HL-60/S4 (cell line): ENCODE data around the gene ATXN7L1.
"Not testable (repeated sequence)": the region's sequence is repeated elsewhere in the genome, so short reads cannot be mapped to it uniquely, and the experiment has no call there.

Experiments used
- in situ Hi-C: fragments of 300-500 bp; cut with MboI; formaldehyde crosslinking; loops from 2 replicates; pipeline ENCODE4 v1.14.3; 2022; ENCODE audit warnings: low sequenced_read_pairs

The ATXN7L1 gene

DNA sequence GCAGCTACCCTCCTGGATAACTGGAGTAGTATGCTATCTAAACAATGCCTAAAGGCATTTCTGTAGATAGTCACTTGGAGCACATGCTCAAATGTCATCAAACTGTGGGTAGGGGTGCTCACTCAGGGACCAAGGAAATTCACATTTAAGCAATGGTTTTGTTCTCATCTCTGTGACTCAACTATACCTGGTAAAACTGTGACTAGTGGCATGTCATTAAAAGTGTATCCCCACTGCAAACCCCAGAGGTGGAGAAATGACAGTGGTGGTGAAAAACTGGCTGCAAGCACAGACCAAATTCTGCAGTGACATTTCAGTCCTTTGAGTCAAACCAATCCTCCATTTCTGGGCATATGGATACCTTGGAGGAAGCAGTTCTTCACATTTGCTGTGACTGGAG, 160.9 kb downstream of the ATXN7L1 start:
- in situ Hi-C loops, result no loop called here

DNA sequence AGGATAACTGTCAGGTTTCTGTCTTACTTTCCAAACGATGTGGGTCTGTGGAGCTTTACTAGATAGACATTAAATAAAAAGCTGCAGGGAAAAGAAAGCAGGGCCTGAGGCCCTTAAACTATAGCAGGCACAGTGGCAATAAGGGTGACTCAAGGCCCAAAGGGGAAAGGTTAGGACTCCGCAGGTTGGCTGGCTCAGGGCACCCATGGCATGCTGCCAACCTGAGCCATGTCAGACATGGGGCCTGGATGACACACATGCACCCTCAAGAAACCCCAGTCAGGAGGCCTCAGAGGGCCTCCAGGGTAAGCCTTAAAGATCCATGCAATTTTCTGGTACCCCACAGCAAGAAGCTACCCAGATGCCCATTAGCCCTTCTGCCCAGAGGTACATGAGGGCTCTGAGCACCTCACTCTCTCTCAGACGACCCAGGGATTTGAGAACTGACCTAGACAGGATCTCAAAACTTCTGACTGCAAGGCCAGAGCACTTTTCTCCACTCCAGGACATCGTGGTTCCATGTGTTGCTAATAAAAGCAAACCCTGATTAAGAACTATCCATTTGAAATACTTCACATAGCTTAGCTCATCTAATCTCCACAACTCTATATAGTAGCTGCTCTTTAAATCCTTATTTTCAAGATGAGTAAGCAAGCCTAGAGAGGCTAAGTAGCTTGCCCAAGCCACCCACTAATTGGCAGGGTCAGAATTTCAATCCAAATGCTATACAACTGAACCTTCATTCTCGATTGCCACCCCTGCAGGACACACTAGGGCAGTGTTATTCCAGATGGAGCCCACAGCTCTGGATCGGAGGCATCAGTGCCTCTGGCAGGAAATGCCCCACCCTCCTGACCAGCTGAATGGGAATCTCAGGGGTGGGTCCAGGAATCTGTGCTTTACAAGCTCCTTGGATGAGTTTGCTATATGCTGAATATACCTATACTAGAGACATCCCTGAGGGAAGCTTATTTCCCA, 162.6 kb downstream of the ATXN7L1 start:
- in situ Hi-C loops, result no loop called here

DNA sequence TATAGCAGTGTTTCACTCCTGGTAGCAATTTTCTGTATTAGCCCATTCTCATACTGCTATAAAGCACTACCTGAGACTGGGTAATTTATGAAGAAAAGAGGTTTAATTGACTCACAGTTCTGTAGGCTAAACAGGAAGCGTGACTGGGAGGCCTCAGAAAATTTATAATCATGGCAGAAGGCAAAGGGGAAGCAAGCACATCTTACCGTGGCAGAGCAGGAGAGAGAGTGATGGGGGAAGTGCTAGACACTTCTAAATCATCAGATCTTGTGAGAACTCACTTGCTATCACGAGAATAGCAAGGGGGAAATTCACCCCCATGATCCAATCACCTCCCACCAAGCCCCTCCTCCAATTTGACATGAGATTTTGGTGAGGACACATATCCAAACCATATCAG, 163.5 kb downstream of the ATXN7L1 start:
- in situ Hi-C loops, result no loop called here

DNA sequence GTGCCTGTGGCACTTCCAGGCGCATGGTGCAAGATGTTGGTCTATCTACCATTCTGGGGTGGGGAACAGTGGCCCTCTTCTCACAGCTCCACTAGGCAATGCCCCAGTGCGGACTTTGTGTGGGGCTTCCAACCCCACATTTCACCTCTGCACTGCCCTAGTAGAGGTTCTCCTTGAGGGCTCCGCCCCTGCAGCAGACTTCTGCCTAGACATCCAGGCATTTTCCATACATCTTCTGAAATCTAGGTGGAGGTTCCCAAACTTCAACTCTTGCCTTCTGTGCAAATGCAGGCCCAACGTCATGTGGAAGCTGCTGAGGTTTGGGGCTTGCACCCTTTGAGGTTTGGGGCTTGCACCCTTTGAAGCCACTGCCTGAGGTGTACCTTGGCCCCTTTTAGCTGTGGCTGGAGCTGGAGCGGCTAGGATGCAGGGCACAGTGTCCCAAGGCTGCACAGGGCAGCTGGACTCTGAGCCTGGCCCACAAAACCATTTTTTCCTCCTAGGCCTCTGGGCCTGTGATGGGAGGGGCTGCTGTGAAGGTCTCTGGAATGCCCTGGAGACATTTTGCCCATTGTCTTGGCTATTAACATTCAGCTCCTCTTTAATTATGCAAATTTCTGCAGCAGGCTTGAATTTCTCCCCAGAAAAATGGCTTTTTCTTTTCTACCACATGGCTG, 164.5 kb downstream of the ATXN7L1 start:
- in situ Hi-C loops, result no loop called here

DNA sequence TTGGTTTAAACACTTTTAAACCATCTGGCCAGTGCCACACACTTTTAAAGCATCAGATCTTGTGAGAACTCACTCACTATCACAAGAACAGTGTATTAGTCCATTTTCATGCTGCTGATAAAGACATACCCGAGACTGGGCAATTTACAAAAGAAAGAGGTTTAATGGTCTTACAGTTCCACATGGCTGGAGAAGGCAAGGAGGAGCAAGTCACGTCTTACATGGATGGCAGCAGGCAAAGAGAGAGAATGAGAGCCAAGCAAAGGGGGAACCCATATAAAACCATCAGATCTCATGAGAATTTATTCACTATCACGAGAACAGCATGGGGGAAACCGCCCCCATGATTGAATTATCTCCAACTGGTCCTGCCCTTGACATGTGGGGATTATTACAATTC, 165.7 kb downstream of the ATXN7L1 start:
- in situ Hi-C loops, result not testable (repeated sequence)

DNA sequence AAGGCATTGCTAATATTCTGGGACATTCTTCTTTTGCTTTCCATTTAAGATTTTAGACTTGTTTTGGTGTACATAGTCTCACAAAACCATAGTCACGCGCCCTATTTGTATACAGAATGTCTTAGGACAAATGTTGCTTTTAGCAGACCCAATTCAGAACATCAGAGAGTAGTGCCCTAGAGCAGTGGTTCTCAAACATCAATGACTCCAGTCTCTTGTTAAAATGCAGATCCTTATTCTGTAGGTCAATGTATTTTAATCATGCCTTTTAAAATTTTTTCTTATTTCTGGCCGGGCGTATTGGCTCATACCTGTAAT, 167.7 kb downstream of the ATXN7L1 start:
- in situ Hi-C loops, result no loop called here

DNA sequence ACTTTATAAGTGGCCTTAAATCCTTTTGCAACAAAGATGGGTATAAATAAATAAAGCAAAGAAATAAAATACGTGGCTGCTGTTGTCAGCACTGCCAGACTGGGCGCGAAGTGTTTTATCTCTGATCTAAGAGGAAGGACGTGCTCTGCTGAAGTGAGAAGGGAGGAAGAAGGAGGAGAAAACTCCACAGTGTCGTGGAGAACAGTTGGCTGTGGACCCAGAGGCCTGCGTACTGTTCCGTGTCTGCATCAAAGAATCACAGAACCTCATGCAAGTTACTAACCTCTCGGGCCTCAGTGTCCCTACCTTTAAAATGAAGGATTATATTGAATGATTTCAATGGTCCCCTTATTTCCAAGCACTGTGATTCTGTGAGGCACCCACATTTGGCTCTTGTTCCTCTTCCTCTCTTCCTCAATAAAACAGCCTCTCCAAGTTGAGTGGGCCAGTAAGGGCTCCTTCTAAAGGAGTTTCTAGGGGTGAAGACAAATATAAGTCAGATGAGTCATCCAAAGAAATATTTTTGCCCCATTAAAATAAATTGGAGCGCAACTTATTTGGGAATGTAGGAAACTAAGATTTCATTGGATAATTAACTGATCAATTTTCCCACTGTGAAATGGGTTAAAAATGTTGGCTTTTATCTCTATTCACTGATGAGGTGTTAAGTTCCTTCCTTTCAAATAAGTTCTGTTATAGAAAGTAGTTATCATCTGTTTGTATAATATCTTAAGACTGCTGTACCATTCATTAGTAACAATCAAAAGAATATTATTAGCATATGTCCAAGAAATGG, 168.2 kb downstream of the ATXN7L1 start:
- in situ Hi-C loops, result no loop called here

DNA sequence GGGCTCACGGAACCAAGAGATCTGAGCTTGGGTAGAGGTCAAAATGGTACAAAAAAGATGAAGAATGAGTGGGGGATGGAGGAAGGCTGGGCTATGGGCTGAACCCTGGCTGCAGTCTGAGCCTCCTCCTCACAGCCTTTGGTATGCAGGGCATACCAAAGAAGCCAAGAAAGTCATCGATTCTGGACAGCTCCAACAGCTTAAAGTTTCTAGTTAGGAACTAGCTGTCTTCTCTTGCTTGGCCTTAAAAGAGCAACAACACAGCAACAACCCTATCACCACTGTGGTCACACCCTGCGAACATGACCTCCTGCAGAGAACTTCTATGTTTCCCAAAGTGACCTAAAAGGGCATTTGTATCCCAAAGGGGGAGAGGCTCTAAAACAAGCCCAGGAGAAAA, 169.0 kb downstream of the ATXN7L1 start:
- in situ Hi-C loops, result no loop called here

DNA sequence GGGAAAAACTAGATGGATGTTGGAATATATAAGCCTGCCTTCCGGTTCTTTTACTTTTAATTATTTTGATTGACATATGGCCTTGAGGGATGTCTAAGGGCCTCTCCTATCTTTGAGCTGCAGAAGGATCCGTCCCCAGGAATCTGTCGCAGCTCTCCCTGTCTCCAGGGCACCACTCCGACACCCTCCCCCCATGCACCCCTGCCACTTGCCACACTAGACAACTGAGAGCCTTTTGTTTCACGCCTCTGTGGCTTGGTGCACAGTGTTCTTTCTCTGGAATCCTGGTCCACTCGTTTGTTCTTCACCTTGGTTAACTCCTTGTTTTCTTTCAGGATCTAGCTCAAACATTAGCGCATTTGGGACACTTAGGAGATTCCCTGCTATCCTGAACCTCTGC, 171.0 kb downstream of the ATXN7L1 start:
- in situ Hi-C loops, result no loop called here

DNA sequence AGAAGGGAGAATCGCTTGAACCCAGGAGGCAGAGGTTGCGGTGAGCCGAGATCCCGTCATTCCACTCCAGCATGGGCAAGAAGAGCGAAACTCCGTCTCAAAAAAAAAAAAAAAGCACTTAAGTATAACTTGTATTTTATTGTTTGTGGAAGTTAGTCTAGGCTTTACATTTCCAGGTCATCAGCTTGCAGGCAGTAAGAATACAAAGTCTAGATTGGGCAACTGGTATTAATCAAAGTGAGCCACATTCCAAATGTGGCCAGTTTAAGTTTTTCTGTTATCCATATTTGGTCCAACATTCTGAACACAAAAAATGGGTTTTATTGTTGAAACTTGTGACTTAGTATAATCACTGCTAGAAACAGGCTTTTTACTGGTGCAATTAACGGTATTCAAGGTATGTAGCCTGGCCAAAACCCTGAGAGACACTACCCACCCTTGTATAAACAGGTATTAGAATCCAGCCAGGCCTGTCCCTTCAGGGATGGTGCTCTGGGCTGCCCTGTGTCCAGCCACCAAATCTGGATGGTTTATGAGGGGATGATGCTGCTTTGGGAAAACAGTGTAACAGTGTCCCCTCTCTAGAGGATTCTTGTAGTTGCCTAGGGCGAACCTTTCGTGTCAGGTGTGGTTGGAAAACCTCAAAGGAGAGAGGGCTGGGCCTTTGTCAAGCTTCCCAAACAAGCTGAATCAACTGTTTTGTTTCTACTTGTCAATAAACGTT, 173.0 kb downstream of the ATXN7L1 start:
- in situ Hi-C loops, result no loop called here

DNA sequence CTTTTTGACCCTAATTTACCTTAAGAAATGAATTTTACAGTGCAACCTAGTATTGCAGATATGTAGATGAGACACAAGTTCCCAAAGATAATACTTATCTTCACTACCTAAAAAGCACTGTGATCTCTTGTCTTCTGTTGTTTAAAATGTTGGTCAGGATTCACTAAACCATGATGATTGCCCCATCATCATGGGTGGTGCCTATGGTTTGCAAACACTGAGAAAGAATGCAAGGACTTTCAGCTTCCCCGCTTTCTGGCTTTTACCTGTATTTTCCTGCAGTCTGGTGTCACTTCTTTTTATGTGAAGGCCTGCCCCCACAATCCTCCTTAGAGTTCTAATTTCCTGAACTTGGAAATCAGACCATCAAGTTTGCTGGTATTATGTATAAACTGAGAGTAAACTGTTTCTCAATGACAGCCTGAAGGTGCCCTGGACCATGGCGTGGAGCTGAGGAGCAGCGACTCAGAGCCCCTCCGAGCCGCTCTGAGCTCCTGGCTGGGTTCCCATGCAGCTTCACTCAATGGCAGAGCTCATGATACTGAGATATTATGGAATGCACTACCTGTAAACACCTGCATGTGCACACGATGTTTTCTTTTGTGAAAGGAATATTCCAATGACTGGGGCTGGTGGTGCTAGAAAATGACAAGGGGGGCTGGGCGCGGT, 176.7 kb downstream of the ATXN7L1 start:
- in situ Hi-C loops, result no loop called here

DNA sequence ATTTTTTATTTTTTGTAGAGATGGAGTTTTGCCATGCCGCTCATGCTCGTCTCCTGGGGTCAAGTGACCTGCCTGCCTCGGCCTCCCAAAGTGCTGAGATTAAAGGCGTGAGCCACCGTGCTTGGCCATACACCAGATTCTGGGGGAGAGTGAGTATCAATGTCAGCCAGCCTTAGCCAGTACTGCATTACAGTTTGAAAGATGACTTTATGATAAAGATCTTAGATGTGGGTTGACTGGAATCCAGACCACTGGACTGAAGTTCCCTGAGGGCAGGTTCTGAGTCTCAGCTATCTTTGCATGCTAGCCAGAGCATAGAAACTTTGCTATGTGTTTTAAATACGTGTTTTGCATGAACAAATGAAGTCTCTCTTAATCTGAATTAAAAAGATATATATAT, 177.9 kb downstream of the ATXN7L1 start:
- in situ Hi-C loops, result no loop called here

DNA sequence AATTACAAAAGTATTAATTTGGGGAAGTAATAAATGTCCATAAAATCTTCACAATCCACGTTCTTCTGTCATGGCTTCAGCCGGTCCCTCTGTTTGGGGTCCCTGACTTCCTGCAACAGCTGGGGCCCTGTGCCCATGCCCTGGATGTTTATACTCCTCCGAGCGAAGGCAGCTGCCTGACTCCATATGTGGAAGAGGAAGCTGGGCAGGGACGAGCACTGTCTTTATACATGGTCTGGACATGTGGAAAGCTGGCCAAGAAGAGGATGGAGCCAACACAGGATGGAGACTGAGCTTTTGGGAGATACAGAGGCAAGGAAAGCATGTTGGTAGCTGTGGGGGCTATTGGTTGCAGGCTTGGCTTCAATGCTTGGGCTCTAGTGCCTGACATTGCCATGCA, 178.6 kb downstream of the ATXN7L1 start:
- in situ Hi-C loops, result no loop called here

DNA sequence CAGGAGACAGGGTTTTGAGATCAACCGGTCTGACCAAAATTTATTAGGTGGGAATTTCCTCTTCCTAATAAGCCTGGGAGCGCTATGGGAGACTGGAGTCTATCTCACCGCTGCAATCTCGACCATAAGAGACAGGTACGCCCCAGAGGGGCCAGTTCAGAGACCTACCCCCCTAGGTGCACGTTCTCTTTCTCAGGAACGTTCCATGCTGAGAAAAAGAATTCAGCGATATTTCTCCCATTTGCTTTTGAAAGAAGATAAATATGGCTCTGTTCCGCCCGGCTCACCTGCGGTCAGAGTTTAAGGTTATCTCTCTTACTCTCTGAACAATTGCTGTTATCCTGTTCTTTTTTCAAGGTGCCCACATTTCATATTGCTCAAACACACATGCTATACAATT, 179.2 kb downstream of the ATXN7L1 start:
- in situ Hi-C loops, result not testable (repeated sequence)

DNA sequence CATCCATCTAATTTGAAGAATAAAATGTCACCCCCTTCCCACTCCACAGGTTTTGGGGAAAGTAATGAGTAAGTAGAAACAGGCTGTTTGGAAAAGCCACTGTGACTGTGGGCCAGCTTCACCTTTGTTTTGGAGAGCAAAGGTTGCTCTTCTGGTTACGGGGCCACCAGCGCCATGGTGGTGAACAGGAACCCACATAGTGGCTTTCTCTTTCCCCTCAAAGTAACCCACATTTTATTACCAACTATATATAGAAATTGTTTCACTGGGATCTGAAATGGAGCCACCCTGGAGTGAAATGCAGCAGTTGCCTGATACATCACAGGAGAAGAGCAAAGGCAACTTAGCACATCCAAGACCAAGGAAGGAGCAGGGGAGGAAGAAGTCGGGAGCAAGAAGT, 182.8 kb downstream of the ATXN7L1 start:
- in situ Hi-C loops, result no loop called here

DNA sequence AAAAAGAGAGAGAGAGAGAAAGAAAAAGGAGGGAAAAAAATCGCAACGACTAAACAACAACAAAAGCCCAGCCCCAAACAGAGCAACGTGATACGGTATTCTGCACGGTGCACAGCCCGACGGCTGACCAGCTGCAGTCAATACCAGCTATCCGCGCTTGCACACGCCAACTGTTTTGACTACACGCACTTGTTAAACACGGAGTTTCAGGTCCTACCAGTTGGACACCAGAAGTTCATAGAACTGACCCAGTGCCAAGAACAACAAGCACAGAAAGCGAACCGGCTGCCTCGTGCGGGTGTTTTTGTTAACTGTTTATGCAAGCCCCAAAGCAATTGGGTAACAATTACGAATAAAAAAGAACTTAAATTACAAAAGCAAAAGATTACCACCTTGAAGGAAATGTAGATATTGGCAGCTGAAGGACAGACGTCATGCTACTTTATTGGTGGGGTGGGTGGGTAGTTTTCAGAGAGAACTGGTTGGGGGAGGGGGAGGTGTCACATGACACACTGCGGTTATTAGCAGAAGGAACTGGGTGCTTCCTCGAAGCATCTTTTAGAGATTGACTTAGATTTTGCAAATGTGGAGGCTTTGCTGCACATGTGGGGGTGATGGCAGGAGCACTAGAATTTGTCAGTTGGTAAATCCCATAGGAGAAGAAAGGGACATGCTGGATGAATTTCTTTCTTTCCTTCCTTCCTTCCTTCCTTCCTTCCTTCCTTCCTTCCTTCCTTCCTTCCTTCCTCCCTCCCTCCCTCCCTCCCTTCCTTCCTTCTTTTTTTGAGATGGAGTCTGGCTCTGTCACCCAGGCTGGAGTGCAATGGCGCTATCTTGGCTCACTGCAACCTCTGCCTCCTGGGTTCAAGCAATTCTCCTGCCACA, 184.5 kb downstream of the ATXN7L1 start:
- in situ Hi-C loops, result no loop called here

DNA sequence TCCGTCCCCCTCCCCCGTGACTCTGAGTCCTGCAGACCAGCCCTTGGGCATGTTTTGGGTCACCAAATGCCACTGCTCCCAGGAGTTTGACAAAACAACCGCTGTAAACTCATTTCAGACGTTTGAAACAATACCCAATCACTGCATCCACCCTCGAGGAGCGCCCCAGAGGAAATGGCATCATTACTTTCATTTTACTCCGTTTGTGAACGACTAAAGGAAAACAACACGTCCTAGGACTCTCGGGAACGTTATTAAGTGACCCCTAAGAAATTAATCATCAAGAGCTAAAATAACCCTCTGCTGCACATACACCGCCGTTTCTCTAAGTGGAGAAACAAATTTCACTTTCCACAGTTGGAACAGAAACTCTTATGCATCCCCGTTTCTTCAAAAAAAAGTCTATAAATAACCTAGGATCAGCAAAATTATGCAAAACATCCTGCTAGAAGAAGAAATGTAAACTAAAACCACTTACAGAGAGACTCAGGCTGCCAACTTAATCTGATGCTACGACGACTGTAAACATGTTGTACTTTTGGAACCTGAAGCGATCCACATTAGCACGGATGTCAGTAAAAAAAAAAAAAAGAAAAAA, 185.2 kb downstream of the ATXN7L1 start:
- in situ Hi-C loops, result no loop called here

DNA sequence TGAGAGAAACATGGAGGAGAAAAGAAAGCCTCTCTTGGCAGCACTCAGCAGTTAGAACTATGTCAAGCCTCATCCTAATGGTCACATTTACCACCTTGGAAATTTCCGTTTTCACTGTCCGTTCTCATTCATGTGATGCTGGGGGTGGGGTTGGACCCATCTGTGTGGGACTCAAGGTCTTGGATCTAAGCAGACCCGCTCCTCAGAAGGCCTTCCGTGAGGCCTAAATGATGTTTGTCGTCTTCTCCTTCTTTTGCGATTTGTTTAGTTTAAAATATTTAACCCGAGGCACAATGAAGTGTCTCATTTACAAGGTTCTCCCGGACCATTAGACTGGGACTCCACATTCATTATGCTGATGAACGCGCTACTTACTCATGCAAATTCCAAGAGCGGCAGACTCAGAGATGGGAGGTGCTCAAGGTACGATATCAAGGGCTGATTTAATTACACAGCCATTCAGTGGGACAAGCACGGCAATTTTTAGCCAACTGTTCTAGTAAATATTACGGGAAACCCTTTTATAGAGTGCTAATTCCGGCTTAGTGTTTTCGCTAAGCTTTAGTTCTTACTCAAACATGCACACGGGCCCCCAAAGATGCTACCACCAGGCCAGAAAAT, 186.0 kb downstream of the ATXN7L1 start:
- in situ Hi-C loops, result no loop called here
